ENCODE data around the gene DLGAP1. TPM values are rescaled to one million over a fixed set of nuclear protein-coding genes. Genes with fewer than 3 reads are reported as not detected.

DLGAP1 gene
- polyA plus RNA-seq, 1 experiment = 0.09 TPM

- TF ChIP-seq CTCF (IDR thresholded peaks at IDR 0.05; ENCODE audit: low read depth, low read length) = no peak
- CTCF ChIA-PET = no interaction called here
- POLR2A ChIA-PET = no interaction called here
These were observed 168.9 kb downstream of the DLGAP1 start for GRCh38 chr18:4286256-4286655.

GRCh38 chr18:4285525-4285924 is 169.6 kb downstream of the DLGAP1 start:
- CTCF ChIA-PET = no interaction called here
- H3K27ac ChIP-seq (ENCODE audit: low read depth, low read length) = no peak overlapping the region
- no peak overlapping the region for H3K4me3 ChIP-seq (ENCODE audit: low read depth, low read length)
- no peak for TF ChIP-seq CTCF (IDR thresholded peaks at IDR 0.05; ENCODE audit: low read depth, low read length)
- H3K9me3 ChIP-seq (ENCODE audit: control insufficient read depth, insufficient read depth, low read length) = peaks cover 6% of the 10 kb centered on the region; the same call in 1 of the 2 replicates
- POLR2A ChIA-PET = no interaction called here
- no peak for DNase-seq (ENCODE audit: low read depth, low spot score)
- H3K27me3 ChIP-seq (ENCODE audit: control insufficient read depth, insufficient read depth, low read length) = no peaks in the 10 kb centered on the region

More at GRCh38 chr18:4286256-4286655, 168.9 kb downstream of the DLGAP1 start:
- H3K9me3 ChIP-seq (ENCODE audit: control insufficient read depth, insufficient read depth, low read length) = peaks cover 6% of the 10 kb centered on the region; the same call in 1 of the 2 replicates
- H3K27me3 ChIP-seq (ENCODE audit: control insufficient read depth, insufficient read depth, low read length) = no peaks in the 10 kb centered on the region
- no peak overlapping the region for H3K27ac ChIP-seq (ENCODE audit: low read depth, low read length)
- no peak overlapping the region for H3K4me3 ChIP-seq (ENCODE audit: low read depth, low read length)
- DNase-seq (ENCODE audit: low read depth, low spot score) = no peak

- ChIA-PET POLR2A (no interaction called here), CTCF (no interaction called here)
- DNase-seq (ENCODE audit: low read depth, low spot score) = no peak
- Histone ChIP-seq H3K27ac (ENCODE audit: low read depth, low read length) (no peak overlapping the region), H3K27me3 (ENCODE audit: control insufficient read depth, insufficient read depth, low read length) (no peaks in the 10 kb centered on the region), H3K9me3 (ENCODE audit: control insufficient read depth, insufficient read depth, low read length) (peaks cover 6% of the 10 kb centered on the region; the same call in 1 of the 2 replicates), H3K4me3 (ENCODE audit: low read depth, low read length) (no peak overlapping the region)
- no peak for TF ChIP-seq CTCF (IDR thresholded peaks at IDR 0.05; ENCODE audit: low read depth, low read length)
These were observed 170.6 kb downstream of the DLGAP1 start for GRCh38 chr18:4284528-4284927.

GRCh38 chr18:4283746-4284291 is 171.3 kb downstream of the DLGAP1 start:
- no peak for TF ChIP-seq CTCF (IDR thresholded peaks at IDR 0.05; ENCODE audit: low read depth, low read length)
- Histone ChIP-seq H3K4me3 (ENCODE audit: low read depth, low read length) (no peak overlapping the region), H3K27ac (ENCODE audit: low read depth, low read length) (no peak overlapping the region), H3K27me3 (ENCODE audit: control insufficient read depth, insufficient read depth, low read length) (no peaks in the 10 kb centered on the region), H3K9me3 (ENCODE audit: control insufficient read depth, insufficient read depth, low read length) (peaks cover 6% of the 10 kb centered on the region; the same call in 1 of the 2 replicates)
- DNase-seq (ENCODE audit: low read depth, low spot score) = no peak
- CTCF ChIA-PET = no interaction called here
- POLR2A ChIA-PET = no interaction called here

GRCh38 chr18:4282954-4283353 is 172.2 kb downstream of the DLGAP1 start:
- Histone ChIP-seq H3K9me3 (ENCODE audit: control insufficient read depth, insufficient read depth, low read length) (peaks cover 3% of the 10 kb centered on the region; the same call in 1 of the 2 replicates), H3K27ac (ENCODE audit: low read depth, low read length) (no peak overlapping the region), H3K4me3 (ENCODE audit: low read depth, low read length) (no peak overlapping the region), H3K27me3 (ENCODE audit: control insufficient read depth, insufficient read depth, low read length) (no peaks in the 10 kb centered on the region)
- TF ChIP-seq CTCF (IDR thresholded peaks at IDR 0.05; ENCODE audit: low read depth, low read length) = no peak
- ChIA-PET POLR2A (no interaction called here), CTCF (no interaction called here)
- no peak for DNase-seq (ENCODE audit: low read depth, low spot score)

Data from AG04450 (cell line).